Caco-2 (cell line): ENCODE measurements around the gene TSPAN5. TPM values are rescaled to one million over a fixed set of nuclear protein-coding genes. Genes with fewer than 3 reads are reported as not detected.

Source experiments
- BruUV-seq: library from RNA; stranded (reverse); fragments of 400-500 nt; replicated peaks from 2 replicates; lab custom pipeline; 2021; lab: Mats Ljungman, UMichigan
- CTCF ChIA-PET: fragments of 300-600 bp; sonication (Branson Sonifier 250); formaldehyde crosslinking; loops from one replicate; lab custom pipeline; 2022; ENCODE audit warnings: antibody characterized with exemption; lab: Charles Lee
- POLR2A ChIA-PET: fragments of 300-600 bp; sonication (Branson Sonifier 250); formaldehyde crosslinking; loops from one replicate; lab custom pipeline; 2022; ENCODE audit warnings: antibody characterized with exemption; lab: Charles Lee
- DNase-seq, 2 experiments: peaks; one replicate each; pipeline versions ENCODE4 v3.0.0 to v3.0.0-alpha.2; 2020 to 2022
- H3K27me3 ChIP-seq: replicated peaks from 2 replicates; pipeline ENCODE4 v1.6.0; 2011; ENCODE audit warnings: low read length; ENCODE audit not compliant: control insufficient read depth, insufficient read depth
- H3K36me3 ChIP-seq: 2 replicates; pipeline ENCODE4 v1.5.1; 2011; ENCODE audit warnings: low read length; ENCODE audit not compliant: control insufficient read depth, insufficient read depth
- H3K4me1 ChIP-seq: fragments of 250-450 bp; sonication (Bioruptor Pico); 2 replicates; pipeline ENCODE4 v1.5.1; 2020; ENCODE audit warnings: mild to moderate bottlenecking
- H3K4me3 ChIP-seq: 2 replicates; pipeline ENCODE4 v1.5.1; 2011; ENCODE audit warnings: low read depth, mild to moderate bottlenecking, control low read depth, low read length
- H3K9me3 ChIP-seq: fragments of 250-450 bp; sonication (Bioruptor Pico); 2 replicates; pipeline ENCODE4 v1.5.1; 2020; ENCODE audit warnings: mild to moderate bottlenecking, moderate library complexity
- H3K27ac Mint-ChIP-seq: one replicate; pipeline ENCODE4 v1.8.0; 2022; ENCODE audit warnings: mixed read lengths; ENCODE audit not compliant: unreplicated experiment
- H3K27me3 Mint-ChIP-seq: one replicate; pipeline ENCODE4 v1.8.0; 2022; ENCODE audit warnings: mixed read lengths; ENCODE audit not compliant: insufficient read depth, unreplicated experiment
- H3K36me3 Mint-ChIP-seq: one replicate; pipeline ENCODE4 v1.8.0; 2022; ENCODE audit warnings: mild to moderate bottlenecking, mixed read lengths; ENCODE audit not compliant: insufficient read depth, unreplicated experiment
- H3K4me1 Mint-ChIP-seq: one replicate; pipeline ENCODE4 v1.8.0; 2022; ENCODE audit warnings: low read depth, mixed read lengths; ENCODE audit not compliant: unreplicated experiment
- H3K4me3 Mint-ChIP-seq: one replicate; pipeline ENCODE4 v1.8.0; 2022; ENCODE audit warnings: mild to moderate bottlenecking, moderate library complexity, mixed read lengths; ENCODE audit not compliant: unreplicated experiment
- H3K9me3 Mint-ChIP-seq: one replicate; pipeline ENCODE4 v1.8.0; 2022; ENCODE audit warnings: mixed read lengths; ENCODE audit not compliant: unreplicated experiment
- CTCF ChIP-seq, 2 experiments: fragments of 200-600 bp in 1 of 2; IDR thresholded peaks; 1 replicate in 1 of 2; 2 replicates in 1 of 2; pipeline versions ENCODE4 v1.5.1 to v1.8.0; 2011 to 2022; ENCODE audit warnings: antibody characterized with exemption in 1 of 2, control low read depth in 1 of 2, inconsistent platforms in 1 of 2, low read depth in 1 of 2, low read length in 1 of 2, mild to moderate bottlenecking in 1 of 2, moderate library complexity in 1 of 2; ENCODE audit not compliant: insufficient read depth in 1 of 2, severe bottlenecking in 1 of 2, unreplicated experiment in 1 of 2
- intact Hi-C: fragments of 100-400 bp; cut with micrococcal nuclease; formaldehyde crosslinking; loops from one replicate; pipeline ENCODE4 v1.10.0; 2022; ENCODE audit not compliant: unreplicated experiment
- total RNA-seq: library from RNA; stranded (reverse); gene quantifications from 2 replicates; pipeline ENCODE4 v1.2.3, GENCODE V29; 2022

TSPAN5 gene
- total RNA-seq, 1 experiment from 2014 or later, result 24.1 TPM

- POLR2A ChIA-PET, result interaction anchor here (0.5 kb wide), 1 partner anchor 11 kb away, joined by 3 read pairs; no protein-coding TSS in a partner anchor
- no peak for TF ChIP-seq CTCF (IDR thresholded peaks at IDR 0.05; ENCODE audit: insufficient read depth in 1 of 2, low read depth in 1 of 2, low read length in 1 of 2, severe bottlenecking in 1 of 2, unreplicated experiment in 1 of 2)
- intact Hi-C loops, result no loop called here
- CTCF ChIA-PET, result no interaction called here
- Histone ChIP-seq H3K9me3 (no peaks in the 10 kb centered on the region), H3K4me3 (no peak overlapping the region), H3K4me1 (no peaks in the 10 kb centered on the region), H3K27me3 (no peaks in the 10 kb centered on the region), H3K36me3 (no peaks in the 10 kb centered on the region)
- Mint-ChIP-seq H3K4me3 (no peak overlapping the region), H3K9me3 (no peaks in the 10 kb centered on the region), H3K36me3 (no peaks in the 10 kb centered on the region), H3K27me3 (no peaks in the 10 kb centered on the region), H3K4me1 (no peaks in the 10 kb centered on the region), H3K27ac (no peak overlapping the region)
- no peak for DNase-seq
- BruUV-seq, result no TSS peak
These were observed 113.5 kb downstream of the TSPAN5 start for GRCh38 chr4:98544818-98545414.

GRCh38 chr4:98544141-98544817 lies 114.1 kb downstream of the TSPAN5 start:
- CTCF ChIA-PET, result no interaction called here
- no TSS peak for BruUV-seq
- Mint-ChIP-seq H3K4me3 (no peak overlapping the region), H3K27ac (no peak overlapping the region), H3K27me3 (no peaks in the 10 kb centered on the region), H3K36me3 (no peaks in the 10 kb centered on the region), H3K4me1 (no peaks in the 10 kb centered on the region), H3K9me3 (no peaks in the 10 kb centered on the region)
- no peak for DNase-seq
- no peaks in the 10 kb centered on the region for H3K27me3 ChIP-seq
- no peaks in the 10 kb centered on the region for H3K9me3 ChIP-seq
- no peak for TF ChIP-seq CTCF (IDR thresholded peaks at IDR 0.05; ENCODE audit: insufficient read depth in 1 of 2, low read depth in 1 of 2, low read length in 1 of 2, severe bottlenecking in 1 of 2, unreplicated experiment in 1 of 2)
- no peak overlapping the region for H3K4me3 ChIP-seq
- POLR2A ChIA-PET, result interaction anchor here (0.5 kb wide), 1 partner anchor 10 kb away, joined by 3 read pairs; no protein-coding TSS in a partner anchor
- intact Hi-C loops, result no loop called here
- H3K36me3 ChIP-seq, result no peaks in the 10 kb centered on the region
- H3K4me1 ChIP-seq, result no peaks in the 10 kb centered on the region

GRCh38 chr4:98542011-98542410 lies 116.4 kb downstream of the TSPAN5 start:
- no peak for DNase-seq
- no peak for TF ChIP-seq CTCF (IDR thresholded peaks at IDR 0.05; ENCODE audit: insufficient read depth in 1 of 2, low read depth in 1 of 2, low read length in 1 of 2, severe bottlenecking in 1 of 2, unreplicated experiment in 1 of 2)

More at GRCh38 chr4:98542011-98542410, 116.4 kb downstream of the TSPAN5 start:
- Mint-ChIP-seq H3K4me1 (no peaks in the 10 kb centered on the region), H3K9me3 (no peaks in the 10 kb centered on the region), H3K27me3 (no peaks in the 10 kb centered on the region), H3K36me3 (no peaks in the 10 kb centered on the region), H3K27ac (no peak overlapping the region), H3K4me3 (no peak overlapping the region)
- H3K4me3 ChIP-seq, result no peak overlapping the region
- BruUV-seq, result no TSS peak
- ChIA-PET POLR2A (no interaction called here), CTCF (no interaction called here)
- no peaks in the 10 kb centered on the region for H3K27me3 ChIP-seq
- no peaks in the 10 kb centered on the region for H3K36me3 ChIP-seq
- no peaks in the 10 kb centered on the region for H3K9me3 ChIP-seq
- intact Hi-C loops, result no loop called here
- no peaks in the 10 kb centered on the region for H3K4me1 ChIP-seq
